Measurements from ENCODE around the gene TSNAX.

GRCh38 chr1:231594123-231594522 is 65.7 kb downstream of the TSNAX start:
- TF ChIP-seq POLR2AphosphoS5 (IDR thresholded peaks at IDR 0.05; ENCODE audit: low read depth, low read length), result no peak
- TF ChIP-seq POLR2A (IDR thresholded peaks at IDR 0.05; ENCODE audit: low read depth, low read length), result no peak
- no peak for TF ChIP-seq TAF1 (IDR thresholded peaks at IDR 0.05; ENCODE audit: low read depth, low read length)
- TF ChIP-seq SPI1 (IDR thresholded peaks at IDR 0.05; ENCODE audit: low read depth, low read length), result no peak
- TF ChIP-seq PAX5 (IDR thresholded peaks at IDR 0.05; ENCODE audit: insufficient read depth, low read length, severe bottlenecking), result no peak

Measured in GM12891 (cell line).